Keratinocyte (primary cell): Measurements from ENCODE around the gene SEC24C. TPM values are rescaled to one million over a fixed set of nuclear protein-coding genes. Genes with fewer than 3 reads are reported as not detected.

ENCODE experiments used
- DNase-seq: peaks from one replicate; pipeline ENCODE4 v3.0.0-alpha.2; 2011; ENCODE audit warnings: low read depth, missing footprints, low spot score
- FAIRE-seq: peaks from 2 replicates; lab custom pipeline; 2011; peaks lifted over from hg19 to GRCh38; lab: Jason Lieb, UNC
- H2AFZ ChIP-seq: 2 replicates; pipeline ENCODE4 v1.6.0; 2012; ENCODE audit warnings: low read length, control low read depth, inconsistent platforms; ENCODE audit not compliant: control insufficient read depth
- H3K27ac ChIP-seq: 2 replicates; pipeline ENCODE4 v1.5.1; 2011; ENCODE audit warnings: low read length; ENCODE audit not compliant: control insufficient read depth, insufficient read depth
- H3K27me3 ChIP-seq: 3 replicates; pipeline ENCODE4 v1.6.0; 2011; ENCODE audit warnings: low read length; ENCODE audit not compliant: control insufficient read depth, insufficient read depth; ENCODE audit errors: extremely low read depth
- H3K36me3 ChIP-seq, 2 experiments: 2 replicates in 1 of 2; 3 replicates in 1 of 2; pipeline ENCODE4 v1.5.1; 2011; ENCODE audit warnings: low read length in 2 of 2, mild to moderate bottlenecking in 1 of 2; ENCODE audit not compliant: control insufficient read depth in 2 of 2, insufficient read depth in 2 of 2; ENCODE audit errors: extremely low read depth in 1 of 2
- H3K4me1 ChIP-seq: 3 replicates; pipeline ENCODE4 v1.5.1; 2011; ENCODE audit warnings: low read length; ENCODE audit not compliant: control insufficient read depth, insufficient read depth; ENCODE audit errors: extremely low read depth
- H3K4me2 ChIP-seq: 3 replicates; pipeline ENCODE4 v1.6.0; 2011; ENCODE audit warnings: low read depth, low read length; ENCODE audit not compliant: control insufficient read depth, insufficient read depth; ENCODE audit errors: extremely low read depth
- H3K4me3 ChIP-seq, 3 experiments: fragments of 200-600 bp in 1 of 3; sonication (generic) in 1 of 3; 2 replicates in 2 of 3; 3 replicates in 1 of 3; pipeline ENCODE4 v1.5.1; 2011 to 2016; ENCODE audit warnings: low read length in 3 of 3, mild to moderate bottlenecking in 3 of 3, control low read depth in 2 of 3, inconsistent platforms in 1 of 3, low read depth in 1 of 3, mixed read lengths in 1 of 3, mixed run types in 1 of 3, moderate library complexity in 1 of 3; ENCODE audit not compliant: control insufficient read depth in 2 of 3, insufficient read depth in 2 of 3; ENCODE audit errors: extremely low read depth in 1 of 3
- H3K79me2 ChIP-seq: 2 replicates; pipeline ENCODE4 v1.6.0; 2012; ENCODE audit warnings: low read length; ENCODE audit not compliant: control insufficient read depth, insufficient read depth
- H3K9ac ChIP-seq: 3 replicates; pipeline ENCODE4 v1.6.0; 2011; ENCODE audit warnings: low read length; ENCODE audit not compliant: control insufficient read depth, insufficient read depth; ENCODE audit errors: extremely low read depth
- H3K9me1 ChIP-seq: 3 replicates; pipeline ENCODE4 v1.6.0; 2011; ENCODE audit warnings: low read length; ENCODE audit not compliant: control insufficient read depth, insufficient read depth; ENCODE audit errors: extremely low read depth
- H3K9me3 ChIP-seq: 2 replicates; pipeline ENCODE4 v1.5.1; 2012; ENCODE audit warnings: low read depth, low read length; ENCODE audit not compliant: control insufficient read depth
- H4K20me1 ChIP-seq: 3 replicates; pipeline ENCODE4 v1.6.0; 2011; ENCODE audit warnings: low read length; ENCODE audit not compliant: control insufficient read depth, insufficient read depth; ENCODE audit errors: extremely low read depth
- CTCF ChIP-seq, 3 experiments: IDR thresholded peaks in 1 of 3; conservative IDR thresholded peaks in 1 of 3; optimal IDR thresholded peaks in 1 of 3; 2 replicates in 2 of 3; 3 replicates in 1 of 3; pipeline versions ENCODE3 to v1.5.1; 2011; ENCODE audit warnings: low read length in 3 of 3, mild to moderate bottlenecking in 3 of 3, moderate library complexity in 2 of 3, control low read depth in 1 of 3, inconsistent platforms in 1 of 3; ENCODE audit not compliant: insufficient read depth in 2 of 3; ENCODE audit errors: extremely low read depth in 1 of 3
- EZH2 ChIP-seq: IDR thresholded peaks from one replicate; pipeline ENCODE4 v1.6.1; 2012; ENCODE audit warnings: inconsistent platforms, mild to moderate bottlenecking, low read length, moderate library complexity
- dilution Hi-C: fragments of 300-500 bp; cut with MboI; formaldehyde crosslinking; loops from one replicate; pipeline ENCODE4 v1.7.0; 2020; ENCODE audit warnings: low sequenced_read_pairs; ENCODE audit not compliant: extremely low pct_ligation_motif_present
- polyA plus RNA-seq, 5 experiments: library from polyadenylated mRNA; depleted of rRNA in 3 of 5; stranded (reverse) in 3 of 5; stranded (forward) in 1 of 5; unstranded in 1 of 5; fragments of >200 nt; gene quantifications; 1 replicate in 1 of 5; 2 replicates in 3 of 5; 3 replicates in 1 of 5; pipeline versions ENCODE4 v1.2.1 to v1.2.3, GENCODE V29; 2011 to 2012; ENCODE audit warnings: missing spikeins in 2 of 5, low read depth in 1 of 5, low replicate concordance in 1 of 5

SEC24C gene
- polyA plus RNA-seq, 1 donor (not counting 4 experiments of a cell fraction or from before 2014, with no cell fraction given) = 65.3 TPM

GRCh38 chr10:73742454-73742734, 1.8 kb upstream of the SEC24C start:
- Histone ChIP-seq H3K36me3 (peaks cover 6% of the 10 kb centered on the region in 2 experiments), H3K79me2 (peaks cover 42% of the 10 kb centered on the region), H3K27ac (no peak overlapping the region)

GRCh38 chr10:73743327-73743904, 756 bp upstream of the SEC24C start:
- DNase-seq (no peak), FAIRE-seq (no peak)
- H3K9ac ChIP-seq = peak overlapping the region; percentile 98
- no peaks in the 10 kb centered on the region for H3K9me1 ChIP-seq
- dilution Hi-C loops = no loop called here
- peak overlapping the region; percentile 87 to 100 (median 100) for H3K4me3 ChIP-seq
- H4K20me1 ChIP-seq = no peaks in the 10 kb centered on the region
- peaks cover 17% of the 10 kb centered on the region for H3K4me1 ChIP-seq
- no peaks in the 10 kb centered on the region for H3K9me3 ChIP-seq
- peaks cover 6% of the 10 kb centered on the region in 2 experiments for H3K36me3 ChIP-seq
- no peaks in the 10 kb centered on the region for H3K27me3 ChIP-seq
- no peak for TF ChIP-seq CTCF (optimal IDR thresholded peaks at IDR 0.05 in 1 of 3, IDR thresholded peaks at IDR 0.05 in 1 of 3, conservative IDR thresholded peaks at IDR 0.05 in 1 of 3; ENCODE audit: extremely low read depth in 1 of 3, insufficient read depth in 2 of 3, low read length in 3 of 3)
- TF ChIP-seq EZH2 = no peak
- H3K27ac ChIP-seq = peak overlapping the region; percentile 98
- H2AFZ ChIP-seq = peak overlapping the region; percentile 85
- H3K79me2 ChIP-seq = peaks cover 47% of the 10 kb centered on the region
- peak overlapping the region; percentile 94 for H3K4me2 ChIP-seq

More at GRCh38 chr10:73742454-73742734, 1.8 kb upstream of the SEC24C start:
- Histone ChIP-seq H3K9me3 (no peaks in the 10 kb centered on the region), H2AFZ (no peak overlapping the region), H3K9me1 (no peaks in the 10 kb centered on the region), H4K20me1 (no peaks in the 10 kb centered on the region), H3K4me1 (peaks cover 17% of the 10 kb centered on the region), H3K4me3 (no peak overlapping the region), H3K9ac (no peak overlapping the region), H3K27me3 (no peaks in the 10 kb centered on the region), H3K4me2 (peak overlapping the region; percentile 19)
- DNase-seq (no peak), FAIRE-seq (no peak)
- dilution Hi-C loops = no loop called here
- TF ChIP-seq CTCF (optimal IDR thresholded peaks at IDR 0.05 in 1 of 3, IDR thresholded peaks at IDR 0.05 in 1 of 3, conservative IDR thresholded peaks at IDR 0.05 in 1 of 3; ENCODE audit: extremely low read depth in 1 of 3, insufficient read depth in 2 of 3, low read length in 3 of 3) = no peak
- no peak for TF ChIP-seq EZH2
